Hematopoietic multipotent progenitor cell (in vitro differentiated cells): ENCODE measurements around the gene WDR55. TPM values are rescaled to one million over a fixed set of nuclear protein-coding genes. Genes with fewer than 3 reads are reported as not detected.
"Not testable (repeated sequence)": the region's sequence is repeated elsewhere in the genome, so short reads cannot be mapped to it uniquely, and the experiment has no call there.

Experiments
- DNase-seq, 3 donors: peaks; one replicate each; pipeline ENCODE4 v3.0.0-alpha.2; 2011 to 2015; ENCODE audit warnings: low read depth in 2 of 3, low spot score in 2 of 3
- total RNA-seq: library from RNA; depleted of rRNA; stranded (reverse); fragments of >200 nt; gene quantifications from one replicate; pipeline ENCODE4 v1.2.3, GENCODE V29; 2012

Gene WDR55
- total RNA-seq, 1 donor: 18.3 TPM

DNA sequence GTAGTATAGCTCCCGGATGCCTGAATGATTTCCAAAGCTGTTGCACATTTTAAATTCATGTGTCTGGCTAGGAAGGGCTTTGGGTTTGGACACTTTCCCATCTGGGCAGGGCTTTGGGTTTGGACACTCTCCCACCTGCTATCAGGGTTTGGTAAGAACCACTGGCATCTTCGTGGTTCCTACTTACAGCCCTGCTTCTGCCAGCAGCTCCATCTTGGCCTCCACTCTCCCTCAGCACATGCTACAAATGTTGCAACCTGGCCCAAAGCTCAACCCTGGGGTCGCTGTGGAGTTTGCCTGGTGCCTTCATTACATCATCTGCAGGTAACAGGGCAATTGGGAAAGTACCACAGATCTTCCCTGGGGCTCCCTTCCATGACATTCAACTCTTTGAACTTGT is 22.0 kb upstream of the WDR55 start:
- no peak for DNase-seq

DNA sequence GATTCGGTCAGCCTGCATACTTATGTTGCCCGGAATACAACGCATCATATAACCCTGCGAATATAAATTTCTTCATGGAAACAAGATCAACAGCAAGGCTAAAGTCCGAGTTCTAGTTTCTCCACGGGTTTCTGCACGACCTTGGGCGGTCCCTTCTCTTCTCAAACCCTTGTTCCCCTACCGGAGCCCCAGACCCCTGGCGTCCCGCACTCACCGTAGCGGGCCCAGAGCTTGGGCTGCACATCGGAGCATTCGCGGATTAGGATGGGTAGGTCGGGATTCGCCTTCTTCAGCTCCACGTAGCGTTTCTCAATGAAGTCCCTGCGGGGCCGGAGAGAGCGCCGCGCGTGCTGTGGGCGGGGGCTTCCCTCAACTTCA is 17.7 kb upstream of the WDR55 start:
- peak in 1 of 3 donors; percentile 19 for DNase-seq

GRCh38 chr5:140658870-140659269 is 5.8 kb upstream of the WDR55 start:
- no peak for DNase-seq

- DNase-seq: not testable (repeated sequence)
These were observed 4.3 kb upstream of the WDR55 start for GRCh38 chr5:140660371-140660770.

- DNase-seq: no peak
These were observed 710 bp upstream of the WDR55 start for GRCh38 chr5:140664030-140664358.

DNA sequence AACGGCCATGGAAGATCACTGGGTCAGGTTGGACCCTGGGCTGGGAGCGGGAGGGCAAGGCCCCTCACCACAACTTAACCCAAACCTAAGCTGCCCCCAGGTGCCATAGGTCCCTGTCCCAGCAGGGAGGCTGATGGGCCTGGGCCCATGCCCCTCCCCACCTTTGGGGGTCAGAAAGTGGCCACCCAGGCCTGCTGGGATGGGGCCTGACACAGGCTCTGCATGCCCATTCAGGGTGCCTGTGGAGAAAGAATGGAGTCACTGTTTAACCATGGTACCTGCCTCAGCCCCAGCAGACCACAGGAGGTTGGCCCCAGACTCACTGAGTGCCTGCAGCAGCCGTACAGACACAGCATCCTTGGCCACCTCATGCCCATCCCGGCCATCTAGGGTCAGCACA is 6.3 kb downstream of the WDR55 start:
- not testable (repeated sequence) for DNase-seq

DNA sequence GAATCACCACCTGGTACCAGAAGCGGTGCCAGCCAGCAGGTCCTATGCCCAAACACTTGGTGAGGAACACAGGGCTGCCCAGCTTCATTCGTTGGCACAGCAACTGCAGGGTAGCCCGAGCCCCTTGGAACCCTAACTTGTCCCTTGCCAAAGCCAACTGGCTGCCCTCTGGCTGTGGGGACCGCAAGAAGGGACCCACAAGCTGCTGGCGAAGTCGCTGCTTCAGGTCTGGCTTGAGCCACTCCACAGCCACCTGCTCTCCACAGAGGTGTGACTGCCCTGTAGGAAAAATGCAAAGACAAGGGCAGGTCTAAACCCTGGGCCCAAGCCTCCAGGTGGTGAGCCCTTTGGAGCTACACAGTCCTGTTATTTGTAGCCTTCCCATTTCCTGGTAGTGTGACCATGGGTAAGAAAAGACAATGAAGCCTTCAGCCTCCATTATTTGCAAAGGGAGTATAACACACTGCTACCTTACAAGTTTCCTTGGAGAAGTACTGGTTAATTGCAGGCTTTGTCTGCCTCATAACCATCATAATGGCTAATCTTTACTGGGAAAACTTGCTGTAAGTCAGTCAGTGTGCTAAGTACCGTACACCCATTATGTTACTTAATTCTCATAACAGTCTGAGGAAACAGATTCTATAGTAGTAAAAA is 6.9 kb downstream of the WDR55 start:
- DNase-seq: no peak

- DNase-seq: no peak
These were observed 7.9 kb downstream of the WDR55 start for GRCh38 chr5:140672455-140673186.

- DNase-seq: no peak
These were observed 8.7 kb downstream of the WDR55 start, which contains the start of gene DND1 for GRCh38 chr5:140673187-140673976. TSS of gene DND1 (minus strand) at chr5:140673576. CDS start at chr5:140673542, 34 bp downstream.

DNA sequence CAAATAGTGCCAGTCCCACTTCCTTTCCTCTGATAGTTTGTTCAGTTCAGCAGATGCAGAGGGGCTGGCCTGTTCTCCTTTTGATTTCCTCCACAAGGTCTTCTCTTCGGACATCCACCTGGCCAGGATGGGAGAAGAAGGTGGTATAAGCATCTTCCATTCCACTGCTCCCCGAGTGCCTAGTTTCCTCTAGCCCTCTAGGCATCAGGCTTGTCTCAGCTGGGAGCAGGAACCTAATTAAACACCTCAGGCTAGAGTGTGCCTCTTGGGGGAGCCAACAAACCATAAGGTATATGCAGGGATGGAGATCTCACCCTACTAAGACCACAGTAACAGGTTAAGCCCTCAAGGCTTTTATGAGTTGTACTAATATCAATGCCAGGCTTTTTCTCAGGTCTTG is 9.5 kb downstream of the WDR55 start:
- DNase-seq: no peak

- DNase-seq: no peak
These were observed 9.9 kb downstream of the WDR55 start for GRCh38 chr5:140674629-140675028.

DNA sequence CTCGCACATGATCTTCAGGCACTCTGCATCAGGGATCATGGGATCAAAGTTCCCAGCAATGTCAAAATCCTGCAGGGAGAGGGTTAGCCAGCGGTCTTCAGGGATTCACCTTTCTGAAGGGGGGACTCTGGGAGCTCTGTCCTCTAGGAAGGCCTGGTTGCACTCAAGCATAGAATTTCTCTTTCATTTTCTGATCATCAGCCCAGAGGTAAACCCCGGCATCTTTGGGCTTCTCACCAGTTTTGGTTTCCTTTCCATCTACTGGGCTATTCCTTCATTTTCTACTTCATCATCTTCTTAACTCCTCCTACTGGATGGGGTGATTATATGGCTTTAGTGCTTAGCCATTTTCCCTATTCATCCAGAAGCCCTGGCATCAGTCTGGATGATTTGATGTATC is 13.2 kb downstream of the WDR55 start:
- no peak for DNase-seq

DNA sequence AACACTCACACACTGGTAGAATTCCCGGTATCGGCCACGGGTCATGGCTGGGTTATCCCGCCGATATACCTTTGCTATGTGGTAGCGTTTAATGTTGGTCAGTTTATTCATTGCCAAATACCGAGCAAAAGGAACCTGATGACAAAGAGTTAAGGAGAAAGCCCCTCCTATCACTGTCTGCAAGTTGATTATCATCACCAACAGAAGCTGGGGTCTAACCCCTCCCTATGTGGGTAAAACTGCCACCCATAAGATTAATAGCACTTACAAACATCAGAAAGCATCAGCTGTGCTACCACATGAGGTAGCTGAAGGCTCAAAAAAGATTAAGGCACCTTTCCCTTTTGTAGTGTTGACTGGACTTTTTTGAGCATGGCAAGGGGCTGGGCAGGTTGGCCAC is 14.3 kb downstream of the WDR55 start:
- DNase-seq: peak in 1 of 3 donors; percentile 26

DNA sequence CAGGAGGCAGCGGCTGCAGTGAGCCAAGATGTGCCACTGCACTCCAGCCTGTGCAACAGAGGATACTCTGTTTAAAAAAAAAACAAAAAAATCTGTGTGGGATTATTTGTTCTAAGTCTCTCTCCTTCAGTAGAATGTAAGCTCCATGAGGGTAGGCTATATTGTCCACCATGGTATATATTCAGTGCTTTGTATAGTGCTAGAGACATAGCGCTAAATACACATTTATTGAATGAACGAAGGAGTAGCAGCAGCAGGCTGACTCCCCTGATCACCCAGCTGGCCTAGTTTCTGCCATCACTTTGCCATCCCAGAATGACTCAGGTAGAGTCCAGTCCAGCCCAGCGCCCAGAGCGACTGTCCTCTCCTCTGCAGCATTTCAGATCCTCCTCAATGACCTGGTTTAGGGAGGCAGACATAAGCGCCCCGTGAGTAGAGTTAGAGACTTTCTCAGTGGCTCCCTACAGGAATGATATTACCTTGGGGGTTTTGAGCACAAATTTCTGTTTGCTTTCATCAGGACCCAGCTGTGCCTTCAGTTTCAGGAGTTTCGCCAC is 25.8 kb downstream of the WDR55 start:
- DNase-seq: no peak

- DNase-seq: peak; percentile 68 to 88 (median 86)
These were observed 26.5 kb downstream of the WDR55 start, which contains the start of the genes HARS1 and HARS2 for GRCh38 chr5:140690941-140691924. TSS of gene HARS1 (minus strand) at chr5:140691370. CDS start at chr5:140691304, 66 bp downstream. TSS of gene HARS2 (plus strand) at chr5:140691455. CDS start at chr5:140691649, 194 bp downstream.

DNA sequence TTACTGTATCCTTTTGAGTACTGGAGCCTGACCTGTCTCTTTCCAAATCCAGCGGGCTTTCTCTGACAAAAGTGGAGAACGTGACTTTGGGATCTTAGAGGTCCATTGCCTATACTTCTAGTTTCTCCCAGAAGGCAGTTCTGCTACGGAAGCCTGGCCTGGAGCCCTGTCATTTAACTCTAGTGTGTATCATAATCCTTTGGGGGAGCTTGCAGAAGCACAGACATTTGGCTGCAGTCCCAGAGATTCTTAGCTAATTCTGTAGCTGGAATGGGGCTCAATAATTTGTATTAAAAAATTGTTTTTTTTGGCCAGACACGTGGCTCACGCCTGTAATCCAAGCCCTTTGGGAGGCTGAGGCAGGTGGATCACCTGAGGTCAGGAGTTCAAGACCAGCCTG is 29.6 kb downstream of the WDR55 start:
- DNase-seq: no peak

DNA sequence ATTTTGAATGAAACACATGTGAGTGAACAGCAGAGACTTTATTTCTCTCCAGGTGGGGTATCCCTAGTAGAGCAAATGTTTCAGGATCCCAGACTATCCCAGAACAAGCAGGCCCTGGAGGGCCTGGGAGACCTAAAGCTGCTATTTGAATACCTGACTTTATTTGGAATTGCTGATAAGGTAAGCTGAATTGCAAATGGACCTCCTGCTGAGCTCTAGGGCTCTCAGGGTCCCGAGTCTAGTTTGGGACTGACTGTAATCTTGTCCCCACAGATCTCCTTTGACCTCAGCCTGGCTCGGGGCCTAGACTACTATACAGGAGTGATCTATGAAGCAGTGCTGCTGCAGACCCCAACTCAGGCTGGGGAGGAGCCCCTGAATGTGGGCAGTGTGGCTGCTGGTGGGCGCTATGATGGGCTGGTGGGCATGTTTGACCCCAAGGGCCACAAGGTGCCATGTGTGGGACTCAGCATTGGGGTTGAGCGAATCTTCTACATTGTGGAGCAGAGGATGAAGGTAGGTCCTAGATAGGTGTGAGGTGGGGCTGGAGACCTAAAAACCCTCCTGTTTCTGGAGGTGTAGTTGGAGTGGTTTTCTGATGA is 32.3 kb downstream of the WDR55 start:
- no peak for DNase-seq

DNA sequence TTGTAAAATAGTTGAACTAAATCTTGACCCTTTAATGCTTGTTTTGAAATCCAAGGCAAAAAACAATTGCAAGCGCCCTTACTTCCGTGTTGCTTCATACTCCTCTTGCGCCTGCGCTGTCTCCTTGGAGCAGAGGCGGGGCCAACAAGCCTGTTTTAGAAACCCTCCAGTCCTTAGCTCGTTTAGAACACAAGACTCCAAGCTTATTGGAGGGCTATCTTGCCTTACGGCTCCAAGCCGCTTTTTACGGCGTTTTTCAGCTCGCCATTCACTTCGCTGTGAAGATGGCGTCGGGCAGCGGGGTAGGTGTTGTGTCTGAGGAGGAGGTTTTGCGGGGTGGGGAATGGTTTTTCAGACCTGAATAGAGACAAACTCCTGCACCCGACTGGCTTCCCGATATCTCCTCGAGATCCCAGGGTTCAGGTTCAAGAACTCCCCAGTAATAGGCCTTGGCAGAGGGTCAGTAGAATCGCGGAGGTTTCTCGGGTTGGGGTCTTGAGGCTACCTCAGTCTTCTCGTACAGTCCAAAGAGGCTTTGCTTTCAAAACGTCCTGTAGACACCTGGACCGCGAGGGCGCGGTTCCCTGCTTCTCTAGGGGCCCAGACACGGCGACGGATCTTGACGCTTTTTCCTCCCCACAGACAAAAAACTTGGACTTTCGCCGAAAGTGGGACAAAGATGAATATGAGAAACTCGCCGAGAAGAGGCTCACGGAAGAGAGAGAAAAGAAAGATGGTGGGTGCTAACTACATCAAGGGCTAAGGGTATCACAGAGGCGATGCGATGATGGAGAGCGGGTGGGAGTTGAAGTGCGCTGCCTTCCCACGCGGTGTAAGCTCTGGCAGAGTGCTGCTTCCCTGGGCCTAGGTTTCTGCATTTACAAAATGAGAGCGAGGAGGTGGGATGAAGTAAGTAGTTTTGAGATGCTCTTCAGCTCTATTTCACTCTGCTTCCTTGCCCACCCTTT is 35.8 kb downstream of the WDR55 start, which contains the start of gene ZMAT2:
ZMAT2 (plus strand) TSS at position 271 of the 968 bp plus-strand sequence; CDS start at position 285, 14 bp downstream.
- DNase-seq: peak; percentile 75 to 99 (median 97)
